ENCODE measurements around the gene ARHGAP21. TPM values are rescaled to one million over a fixed set of nuclear protein-coding genes. Genes with fewer than 3 reads are reported as not detected.

The ARHGAP21 gene
- total RNA-seq, 4 donors from 2014 or later = 25.9 to 43.4 (median 34.3) TPM

Other genes with a start within 250 kb of the ARHGAP21 start
- under 1 TPM; 0.40 to 0.76 (median 0.69) TPM for gene PRTFDC1, start 228.7 kb upstream of the ARHGAP21 start, total RNA-seq